IPS-NIHi11 (cell line): Measurements from ENCODE around the gene PDLIM4.
A peak's percentile ranks its signal among the peaks of the same experiment; 100 is the strongest.

Source experiments
- DNase-seq: peaks from one replicate; pipeline ENCODE4 v3.0.0; 2012; ENCODE audit warnings: mixed read lengths, low spot score

PDLIM4 gene

DNA sequence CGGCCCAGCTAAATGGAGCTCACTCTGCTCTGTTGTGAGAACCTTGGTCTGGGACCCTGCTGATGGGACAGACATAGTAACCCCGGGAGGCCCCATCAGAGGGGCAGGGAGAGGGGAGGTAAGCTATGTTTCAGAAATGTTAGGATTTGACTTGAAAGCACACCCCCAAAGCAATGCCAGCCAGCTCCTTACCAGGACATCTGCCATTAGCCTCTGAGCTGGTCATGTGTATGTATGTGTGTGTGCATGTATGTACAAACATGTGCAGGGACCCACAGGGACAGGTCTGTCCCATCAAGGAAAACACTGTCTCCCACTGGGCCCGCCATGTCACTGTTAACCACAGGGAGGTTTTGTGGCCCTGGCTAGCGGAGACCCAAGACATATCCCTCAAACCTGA is 51.2 kb downstream of the PDLIM4 start:
- no peak for DNase-seq

DNA sequence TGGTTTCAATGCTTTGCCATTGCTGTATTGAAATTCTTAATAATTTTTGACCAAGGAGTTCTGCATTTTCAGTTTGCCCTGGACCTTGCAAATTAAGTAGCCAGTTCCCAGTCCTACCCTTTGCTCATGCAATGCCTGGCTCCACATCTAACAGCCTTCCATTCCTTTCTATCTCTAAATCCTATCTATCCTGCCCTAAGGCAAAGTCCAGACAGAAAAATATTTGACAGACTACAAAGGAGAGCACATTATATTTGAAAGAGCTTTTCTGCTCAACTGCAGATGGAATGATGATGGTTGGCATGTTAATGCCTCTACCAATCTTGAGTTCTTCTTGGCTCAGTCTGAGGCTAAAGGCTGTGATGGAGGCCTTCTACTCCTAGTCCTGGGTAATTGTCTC is 52.2 kb downstream of the PDLIM4 start:
- DNase-seq = no peak

- DNase-seq = no peak
Measured at GRCh38 chr5:132310141-132310834, 52.8 kb downstream of the PDLIM4 start.

- no peak for DNase-seq
Measured at GRCh38 chr5:132313366-132313765, 55.9 kb downstream of the PDLIM4 start.

- no peak for DNase-seq
Measured at GRCh38 chr5:132313961-132314432, 56.5 kb downstream of the PDLIM4 start.

DNA sequence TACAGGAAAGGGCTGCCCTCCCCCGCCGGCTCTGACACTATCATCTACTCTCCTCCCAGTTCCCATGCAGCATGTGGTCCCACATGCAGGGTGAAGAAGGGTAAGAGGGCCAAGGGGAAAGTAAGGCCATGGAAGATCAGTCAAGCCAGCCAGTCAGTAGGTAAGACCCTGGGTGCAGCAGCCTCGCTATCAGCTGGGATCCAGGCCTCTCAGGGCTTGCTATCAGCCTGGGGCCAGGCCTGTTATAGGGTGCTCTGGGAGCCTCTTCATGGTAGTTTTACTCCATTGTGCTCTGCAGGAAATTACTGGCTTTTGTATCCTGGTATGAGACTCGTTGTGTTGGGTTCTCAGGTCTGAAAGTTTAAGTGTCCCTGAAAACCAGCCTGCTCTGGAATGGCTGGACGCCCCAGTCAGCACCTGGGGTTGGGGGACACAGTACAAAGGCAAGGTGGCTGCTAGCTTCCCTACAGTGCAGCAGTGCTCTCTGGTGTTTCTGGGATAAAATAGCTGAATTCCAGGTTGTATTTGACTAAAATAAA is 58.1 kb downstream of the PDLIM4 start:
- no peak for DNase-seq

- DNase-seq = no peak
Measured at GRCh38 chr5:132319975-132320374, 62.5 kb downstream of the PDLIM4 start.

DNA sequence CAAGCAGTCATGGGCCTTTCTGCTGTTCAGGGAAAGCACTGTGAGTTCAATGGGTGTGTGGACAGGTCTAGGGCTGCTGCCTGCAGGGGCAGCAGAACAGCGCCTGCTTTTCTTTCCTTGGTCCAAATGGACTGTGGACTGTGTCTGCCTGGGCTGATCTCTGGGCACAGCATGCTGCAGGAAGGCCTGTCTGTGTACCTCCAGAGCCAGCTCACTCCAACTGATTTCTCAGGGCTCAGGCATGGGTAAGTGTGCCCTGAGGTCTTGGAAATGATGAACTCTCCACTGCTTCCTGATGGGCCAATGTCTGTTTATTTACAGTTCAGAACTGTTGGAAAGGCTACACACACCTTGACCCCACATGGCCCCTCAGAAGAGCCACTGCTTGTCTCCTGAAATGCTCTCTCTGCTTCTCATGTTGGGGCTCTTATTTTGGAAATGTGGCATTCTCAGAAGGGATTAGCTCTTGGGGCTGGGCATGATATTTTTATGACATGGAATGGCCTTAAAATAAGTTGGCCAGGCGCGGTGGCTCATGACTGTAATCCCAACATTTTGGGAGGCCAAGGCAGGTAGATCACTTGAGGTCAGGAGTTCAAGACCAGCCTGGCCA is 63.7 kb downstream of the PDLIM4 start:
- DNase-seq = no peak

- peak; percentile 63 for DNase-seq
Measured at GRCh38 chr5:132322266-132322665, 64.8 kb downstream of the PDLIM4 start.
